ENCODE data around the gene LY6G6F. TPM values are rescaled to one million over a fixed set of nuclear protein-coding genes. Genes with fewer than 3 reads are reported as not detected.

Gene LY6G6F
- total and polyA plus RNA-seq, 2 of the 13 experiments (the other 11 are each of a cell fraction or from before 2014, with no cell fraction given) = not detected

GRCh38 chr6:31739639-31740396 lies 33.2 kb downstream of the LY6G6F start, which contains the start of gene MSH5 (continued):
- TF ChIP-seq E2F5 (CRISPR knock-in tag; conservative IDR thresholded peaks at IDR 0.05) (peak; percentile 99), PTBP1 (IDR thresholded peaks at IDR 0.05; ENCODE audit: low read depth, low read length, poor library complexity, severe bottlenecking) (no peak), SSRP1 (CRISPR knock-in tag; IDR thresholded peaks at IDR 0.05) (no peak; the same call in 1 of the 2 replicates), MYC (CRISPR knock-in tag; IDR thresholded peaks at IDR 0.05; ENCODE audit: borderline replicate concordance) (peak; percentile 97), NR0B2 (CRISPR knock-in tag; IDR thresholded peaks at IDR 0.05) (peak; percentile 97), ZNF124 (CRISPR knock-in tag; IDR thresholded peaks at IDR 0.05) (peak; percentile 97), ZNF879 (CRISPR knock-in tag; IDR thresholded peaks at IDR 0.05) (peak; percentile 97), NRL (CRISPR knock-in tag; IDR thresholded peaks at IDR 0.05; ENCODE audit: borderline replicate concordance) (peak; percentile 98), SP4 (CRISPR knock-in tag; IDR thresholded peaks at IDR 0.05) (peak; percentile 98), ZNF496 (CRISPR knock-in tag; IDR thresholded peaks at IDR 0.05; ENCODE audit: insufficient replicate concordance) (peak; percentile 60), ZBTB39 (CRISPR knock-in tag; IDR thresholded peaks at IDR 0.05) (peak; percentile 93), IKZF1 (IDR thresholded peaks at IDR 0.05) (no peak), ZNF33A (CRISPR knock-in tag; IDR thresholded peaks at IDR 0.05; ENCODE audit: borderline replicate concordance) (peak; percentile 85; the same call in 1 of the 2 replicates), DMAP1 (CRISPR knock-in tag; IDR thresholded peaks at IDR 0.05) (peak; percentile 97), PAWR (CRISPR knock-in tag; IDR thresholded peaks at IDR 0.05; ENCODE audit: borderline replicate concordance) (0 out of 2 replicates have a peak, but pooled peaks have one; percentile 79), SP2 (CRISPR knock-in tag; IDR thresholded peaks at IDR 0.05) (peak; percentile 96), MAZ (IDR thresholded peaks at IDR 0.05; ENCODE audit: borderline replicate concordance, low read depth, low read length) (peak; percentile 85; the same call in 1 of the 2 replicates), MAZ (CRISPR knock-in tag; IDR thresholded peaks at IDR 0.05; ENCODE audit: low read depth) (peak; percentile 86), ZNF337 (CRISPR knock-in tag; IDR thresholded peaks at IDR 0.05; ENCODE audit: borderline replicate concordance, low read depth) (peak; percentile 95)
- TF ChIP-seq, protein P1, sequence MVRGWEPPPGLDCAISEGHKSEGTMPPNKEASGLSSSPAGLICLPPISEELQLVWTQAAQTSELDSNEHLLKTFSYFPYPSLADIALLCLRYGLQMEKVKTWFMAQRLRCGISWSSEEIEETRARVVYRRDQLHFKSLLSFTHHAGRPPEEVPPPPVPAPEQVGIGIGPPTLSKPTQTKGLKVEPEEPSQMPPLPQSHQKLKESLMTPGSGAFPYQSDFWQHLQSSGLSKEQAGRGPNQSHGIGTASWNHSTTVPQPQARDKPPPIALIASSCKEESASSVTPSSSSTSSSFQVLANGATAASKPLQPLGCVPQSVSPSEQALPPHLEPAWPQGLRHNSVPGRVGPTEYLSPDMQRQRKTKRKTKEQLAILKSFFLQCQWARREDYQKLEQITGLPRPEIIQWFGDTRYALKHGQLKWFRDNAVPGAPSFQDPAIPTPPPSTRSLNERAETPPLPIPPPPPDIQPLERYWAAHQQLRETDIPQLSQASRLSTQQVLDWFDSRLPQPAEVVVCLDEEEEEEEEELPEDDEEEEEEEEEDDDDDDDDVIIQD (CRISPR knock-in tag; IDR thresholded peaks at IDR 0.05; ENCODE audit: low read depth) = peak; percentile 75
- TF ChIP-seq, protein P2, sequence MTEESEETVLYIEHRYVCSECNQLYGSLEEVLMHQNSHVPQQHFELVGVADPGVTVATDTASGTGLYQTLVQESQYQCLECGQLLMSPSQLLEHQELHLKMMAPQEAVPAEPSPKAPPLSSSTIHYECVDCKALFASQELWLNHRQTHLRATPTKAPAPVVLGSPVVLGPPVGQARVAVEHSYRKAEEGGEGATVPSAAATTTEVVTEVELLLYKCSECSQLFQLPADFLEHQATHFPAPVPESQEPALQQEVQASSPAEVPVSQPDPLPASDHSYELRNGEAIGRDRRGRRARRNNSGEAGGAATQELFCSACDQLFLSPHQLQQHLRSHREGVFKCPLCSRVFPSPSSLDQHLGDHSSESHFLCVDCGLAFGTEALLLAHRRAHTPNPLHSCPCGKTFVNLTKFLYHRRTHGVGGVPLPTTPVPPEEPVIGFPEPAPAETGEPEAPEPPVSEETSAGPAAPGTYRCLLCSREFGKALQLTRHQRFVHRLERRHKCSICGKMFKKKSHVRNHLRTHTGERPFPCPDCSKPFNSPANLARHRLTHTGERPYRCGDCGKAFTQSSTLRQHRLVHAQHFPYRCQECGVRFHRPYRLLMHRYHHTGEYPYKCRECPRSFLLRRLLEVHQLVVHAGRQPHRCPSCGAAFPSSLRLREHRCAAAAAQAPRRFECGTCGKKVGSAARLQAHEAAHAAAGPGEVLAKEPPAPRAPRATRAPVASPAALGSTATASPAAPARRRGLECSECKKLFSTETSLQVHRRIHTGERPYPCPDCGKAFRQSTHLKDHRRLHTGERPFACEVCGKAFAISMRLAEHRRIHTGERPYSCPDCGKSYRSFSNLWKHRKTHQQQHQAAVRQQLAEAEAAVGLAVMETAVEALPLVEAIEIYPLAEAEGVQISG (CRISPR knock-in tag; IDR thresholded peaks at IDR 0.05) = peak; percentile 82
